ENCODE measurements around the gene MED12.
A peak's percentile ranks its signal among the peaks of the same experiment; 100 is the strongest.

Gene MED12

GRCh38 chrX:71118032-71118984, at the start of gene MED12:
Gene MED12, plus strand, starts transcription at chrX:71118596. Its CDS starts 159 bp downstream, at chrX:71118755.
- peak; percentile 55 to 66 (median 61) for DNase-seq (ENCODE audit: low read depth in 2 of 3, low spot score in 2 of 3)

- no peak for DNase-seq (ENCODE audit: low read depth in 2 of 3, low spot score in 2 of 3)
Observed at GRCh38 chrX:71070531-71070930, 47.9 kb upstream of the MED12 start.

GRCh38 chrX:71081330-71082123, 36.9 kb upstream of the MED12 start:
- no peak for DNase-seq (ENCODE audit: low read depth in 2 of 3, low spot score in 2 of 3)

GRCh38 chrX:71082124-71082647, 36.2 kb upstream of the MED12 start:
- no peak for DNase-seq (ENCODE audit: low read depth in 2 of 3, low spot score in 2 of 3)

DNA sequence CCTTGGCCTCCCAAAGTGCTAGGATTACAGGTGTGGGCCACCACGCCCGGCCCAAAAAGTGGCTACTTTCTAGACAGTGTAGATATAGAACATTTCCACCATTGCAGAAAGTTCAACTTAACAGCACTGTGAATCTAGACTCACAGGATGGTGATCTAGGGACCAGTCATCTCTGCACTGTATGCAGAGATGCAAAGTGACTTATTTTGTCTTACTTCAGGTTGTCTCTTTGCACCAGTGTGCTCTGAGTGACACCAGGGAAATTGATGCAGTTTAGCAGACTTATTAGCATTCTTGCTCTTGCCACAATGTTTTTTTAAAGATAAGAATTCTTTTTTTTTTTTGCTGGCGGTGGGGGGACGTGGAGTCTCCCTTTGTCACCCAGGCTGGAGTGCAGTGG, 35.6 kb upstream of the MED12 start:
- DNase-seq (ENCODE audit: low read depth in 2 of 3, low spot score in 2 of 3), result no peak

DNA sequence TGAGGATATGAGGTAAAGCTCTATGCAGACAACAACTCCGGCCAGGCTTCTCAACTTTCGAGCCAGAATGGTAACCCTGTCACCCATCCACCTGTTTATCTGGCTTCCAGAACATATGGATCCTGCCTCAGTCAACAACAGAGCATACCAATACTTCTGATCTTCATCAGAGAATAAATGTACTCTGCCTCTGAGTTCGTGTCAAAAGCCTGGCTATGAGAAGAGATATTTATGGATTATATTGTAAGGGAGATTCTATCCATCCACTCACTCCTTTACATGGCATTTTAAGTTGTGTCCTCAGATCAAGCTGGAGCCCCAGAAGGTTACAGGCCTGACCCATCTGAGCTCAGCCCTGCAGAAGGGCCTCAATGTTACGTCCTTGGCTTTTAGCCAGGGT, 32.5 kb upstream of the MED12 start:
- no peak for DNase-seq (ENCODE audit: low read depth in 2 of 3, low spot score in 2 of 3)

DNA sequence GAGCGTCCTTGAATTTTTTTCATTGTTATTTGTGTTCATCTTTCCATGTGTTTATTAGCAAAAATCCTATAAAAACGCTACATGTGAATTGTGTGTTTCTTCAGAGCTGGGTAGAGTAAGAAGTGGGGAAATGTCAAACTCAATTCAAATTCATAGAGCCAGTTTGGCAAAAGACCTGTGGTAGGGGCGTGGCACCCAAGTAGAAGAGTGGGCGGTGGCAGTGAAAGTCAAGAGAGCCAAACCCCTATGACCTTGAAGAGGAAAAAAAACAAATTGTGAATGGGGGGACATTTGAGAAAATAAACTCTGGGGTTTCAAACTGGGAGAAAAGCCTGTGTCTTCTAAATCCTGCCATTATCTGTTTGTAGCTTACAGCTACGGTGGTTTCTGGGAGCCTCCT, 27.1 kb upstream of the MED12 start:
- no peak for DNase-seq (ENCODE audit: low read depth in 2 of 3, low spot score in 2 of 3)

DNA sequence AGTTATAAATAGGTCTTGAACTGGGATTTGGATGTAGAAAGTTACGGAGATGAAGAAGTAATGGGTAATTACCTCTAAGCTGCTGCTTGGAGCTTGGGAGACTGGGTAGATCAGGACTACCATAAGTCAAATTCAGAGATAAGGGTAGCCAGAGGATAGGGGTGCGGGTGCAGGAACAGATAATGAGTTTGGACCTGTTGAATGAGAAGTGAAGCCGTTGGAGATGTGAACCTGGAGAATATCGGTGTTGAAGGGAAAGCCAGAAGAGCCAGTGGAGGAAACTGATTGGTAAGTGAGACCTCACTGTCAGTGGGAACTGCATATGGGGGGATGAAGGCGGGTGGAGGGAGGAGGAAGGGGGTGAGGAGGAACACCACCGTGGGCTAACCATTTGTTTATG, 23.4 kb upstream of the MED12 start:
- DNase-seq (ENCODE audit: low read depth in 2 of 3, low spot score in 2 of 3), result no peak

GRCh38 chrX:71095555-71095980, 22.8 kb upstream of the MED12 start, which contains the start of gene FOXO4:
Gene FOXO4, plus strand, starts transcription at chrX:71095851. Its CDS starts 678 bp downstream, at chrX:71096529.
- peak; percentile 49 to 74 (median 61) for DNase-seq (ENCODE audit: low read depth in 2 of 3, low spot score in 2 of 3)

DNA sequence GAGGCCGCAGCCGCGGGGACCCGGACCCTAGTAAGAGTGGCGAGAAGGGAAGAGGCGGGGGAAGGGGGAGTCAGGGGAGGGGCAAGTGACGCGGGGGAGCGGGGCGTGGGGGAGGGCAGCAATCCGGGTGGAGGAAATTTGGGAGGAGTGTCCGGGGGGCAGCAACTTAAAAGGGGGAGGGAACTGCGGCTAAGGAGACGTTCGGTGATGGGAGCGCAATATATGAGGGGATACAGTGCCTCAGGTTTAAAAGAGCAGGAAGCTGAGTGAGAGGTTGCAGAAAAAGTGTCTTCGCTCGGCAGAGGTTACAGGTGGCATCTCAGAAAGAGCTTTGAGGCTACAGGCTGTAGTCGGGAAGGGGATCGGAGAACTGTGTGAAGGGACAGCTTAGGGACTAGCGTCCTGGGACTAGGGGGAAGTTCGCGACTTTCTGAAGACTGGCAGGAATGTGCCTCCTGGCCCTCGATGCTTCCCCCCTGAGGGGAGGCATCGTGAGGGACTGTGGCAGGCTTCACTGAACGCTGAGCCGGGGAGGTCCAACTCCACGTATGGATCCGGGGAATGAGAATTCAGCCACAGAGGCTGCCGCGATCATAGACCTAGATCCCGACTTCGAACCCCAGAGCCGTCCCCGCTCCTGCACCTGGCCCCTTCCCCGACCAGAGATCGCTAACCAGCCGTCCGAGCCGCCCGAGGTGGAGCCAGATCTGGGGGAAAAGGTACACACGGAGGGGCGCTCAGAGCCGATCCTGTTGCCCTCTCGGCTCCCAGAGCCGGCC, 22.2 kb upstream of the MED12 start:
- no peak for DNase-seq (ENCODE audit: low read depth in 2 of 3, low spot score in 2 of 3)

DNA sequence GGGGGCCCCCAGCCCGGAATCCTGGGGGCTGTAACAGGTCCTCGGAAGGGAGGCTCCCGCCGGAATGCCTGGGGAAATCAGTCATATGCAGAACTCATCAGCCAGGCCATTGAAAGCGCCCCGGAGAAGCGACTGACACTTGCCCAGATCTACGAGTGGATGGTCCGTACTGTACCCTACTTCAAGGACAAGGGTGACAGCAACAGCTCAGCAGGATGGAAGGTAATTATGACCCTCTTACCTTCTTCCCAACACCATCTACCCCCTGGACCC, 21.7 kb upstream of the MED12 start:
- no peak for DNase-seq (ENCODE audit: low read depth in 2 of 3, low spot score in 2 of 3)

DNA sequence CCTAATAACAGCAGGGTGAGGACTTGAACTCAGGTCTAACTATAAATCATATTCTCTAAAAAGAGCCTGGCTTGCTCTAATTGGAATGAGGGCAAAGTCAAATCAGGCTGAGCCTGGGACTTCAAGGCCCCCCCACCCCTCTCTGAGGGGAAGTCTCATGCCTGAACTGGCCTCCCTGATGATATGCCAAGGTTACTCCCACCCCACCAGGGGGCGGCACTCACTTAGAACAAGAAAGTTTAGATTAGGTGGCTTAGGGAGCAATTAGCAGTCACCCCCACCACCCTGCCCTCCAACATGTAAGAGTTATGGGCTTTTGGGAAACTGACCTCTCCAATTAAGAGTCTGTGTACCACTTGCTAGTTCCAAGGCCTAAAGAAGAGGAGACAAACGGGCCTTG, 20.1 kb upstream of the MED12 start:
- peak in 1 of 3 experiments; percentile 52 for DNase-seq (ENCODE audit: low read depth in 2 of 3, low spot score in 2 of 3)

GRCh38 chrX:71098951-71099506, 19.4 kb upstream of the MED12 start:
- no peak for DNase-seq (ENCODE audit: low read depth in 2 of 3, low spot score in 2 of 3)

DNA sequence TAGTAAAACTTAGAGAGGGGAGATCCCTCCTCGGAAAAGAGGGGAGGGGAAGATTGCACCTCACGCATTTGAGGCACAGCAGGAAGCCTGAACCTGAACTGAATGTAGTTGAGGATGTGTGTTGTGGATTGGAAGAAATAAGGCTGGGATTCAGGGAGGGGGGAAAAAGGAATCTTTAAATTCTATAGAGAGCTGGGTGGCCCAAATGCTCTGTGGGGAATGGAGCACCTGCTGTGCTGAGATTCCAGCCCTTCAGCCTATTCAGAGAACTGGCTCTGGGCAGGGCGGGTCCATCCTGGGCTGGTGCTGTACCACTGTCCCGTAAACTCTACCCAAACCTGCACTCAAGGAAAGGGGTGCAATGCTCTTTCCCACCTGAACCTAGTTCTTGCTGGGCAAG, 18.7 kb upstream of the MED12 start:
- no peak for DNase-seq (ENCODE audit: low read depth in 2 of 3, low spot score in 2 of 3)

GRCh38 chrX:71100581-71101505, 17.6 kb upstream of the MED12 start:
- DNase-seq (ENCODE audit: low read depth in 2 of 3, low spot score in 2 of 3), result no peak

DNA sequence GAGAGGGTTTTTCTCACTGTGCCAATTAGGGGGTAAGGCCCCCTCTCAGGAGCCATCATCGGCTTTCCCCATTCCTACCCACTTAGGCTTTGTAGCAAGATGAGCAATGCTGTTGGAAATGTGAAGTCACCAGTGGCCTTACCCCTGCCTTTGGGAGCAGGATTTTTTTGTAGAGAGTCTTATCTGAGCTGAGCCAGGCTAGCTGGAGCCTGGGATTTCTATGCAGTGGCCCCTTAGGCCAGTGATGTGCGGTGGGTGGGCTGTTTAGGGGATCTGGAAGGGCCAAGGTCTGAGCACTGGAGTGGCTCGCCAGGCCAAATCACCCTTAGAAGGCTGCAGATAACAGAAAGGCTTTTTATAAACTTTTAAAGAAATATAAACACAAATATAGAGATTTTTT, 16.1 kb upstream of the MED12 start:
- no peak for DNase-seq (ENCODE audit: low read depth in 2 of 3, low spot score in 2 of 3)

- no peak for DNase-seq (ENCODE audit: low read depth in 2 of 3, low spot score in 2 of 3)
Observed at GRCh38 chrX:71103110-71103983, 15.0 kb upstream of the MED12 start.

GRCh38 chrX:71105628-71106027, 12.8 kb upstream of the MED12 start:
- no peak for DNase-seq (ENCODE audit: low read depth in 2 of 3, low spot score in 2 of 3)

DNA sequence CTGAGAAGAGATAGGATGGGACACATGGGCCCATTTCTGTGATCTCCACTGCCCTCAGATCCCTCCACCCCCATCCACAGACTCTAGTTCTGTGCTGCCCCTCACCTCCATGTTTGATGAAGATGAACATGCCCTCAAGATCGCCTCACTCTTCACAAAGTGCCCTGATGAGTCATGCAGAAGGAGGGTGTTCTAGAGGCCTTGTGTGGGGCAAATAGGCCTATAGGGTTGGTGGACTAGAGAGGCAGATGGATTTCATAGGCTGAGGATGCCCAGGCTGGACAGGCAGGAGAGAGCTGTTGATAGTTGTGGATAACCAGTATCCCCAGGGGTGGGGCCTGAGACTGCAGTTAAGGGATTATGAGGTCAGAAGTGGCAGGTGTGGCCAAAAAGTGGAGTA, 12.0 kb upstream of the MED12 start, which contains the start of gene CXorf65:
CXorf65 (minus strand) TSS at position 314 of the 400 bp plus-strand sequence; CDS start at position 130, 184 bp downstream.
- DNase-seq (ENCODE audit: low read depth in 2 of 3, low spot score in 2 of 3), result no peak

Measured in activated CD8-positive, alpha-beta memory T cell treated with anti-CD3 and anti-CD28 coated beads for 48 hours (primary cell).